Measurements from ENCODE around the gene ULK3.

The ULK3 gene

DNA sequence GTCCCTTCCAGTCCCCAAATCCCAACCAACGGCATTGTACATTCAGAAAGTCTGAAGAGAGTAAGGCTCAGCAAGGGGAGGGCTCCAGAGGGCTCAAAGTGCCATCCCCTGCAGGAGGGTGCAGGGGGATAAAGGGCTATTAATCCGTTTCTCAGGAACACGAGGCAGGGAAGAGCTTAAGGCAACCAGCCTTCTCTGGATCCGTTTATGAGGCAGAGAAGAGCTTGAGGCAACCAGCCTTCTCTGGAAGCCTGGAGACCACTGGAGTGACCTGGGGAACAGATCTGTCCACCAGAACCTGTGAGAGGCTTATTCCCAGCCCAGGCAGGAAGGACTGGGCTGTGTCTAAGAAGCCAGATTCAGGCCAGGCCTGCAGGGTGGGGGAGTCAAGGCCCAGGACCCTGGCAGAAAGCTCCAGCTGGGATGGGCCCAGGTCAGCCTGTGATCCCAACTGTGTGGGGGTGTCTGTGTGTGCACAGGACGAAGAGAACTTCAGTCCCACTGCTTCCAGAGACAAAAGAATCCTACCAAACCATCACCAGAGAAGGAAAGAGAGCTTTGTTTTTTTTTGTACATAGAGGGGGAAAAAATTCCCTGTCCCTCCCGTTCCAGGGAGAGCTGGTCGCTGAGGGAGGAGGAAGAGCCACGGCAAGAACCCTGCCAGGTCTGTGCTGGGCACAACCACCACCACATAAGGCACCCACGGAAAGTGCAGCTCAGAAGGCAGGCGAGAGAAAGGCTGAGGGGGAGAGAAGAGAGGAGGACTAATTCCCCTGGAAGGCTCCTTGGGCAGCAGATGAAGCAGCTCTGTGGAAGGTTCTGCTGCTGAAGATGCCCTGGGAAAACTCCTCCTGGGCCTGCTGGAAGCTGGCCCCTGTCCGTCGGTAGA, 1.6 kb upstream of the ULK3 start:
- peaks cover 8% of the 10 kb centered on the region for H3K4me1 ChIP-seq (ENCODE audit: control insufficient read depth, insufficient read depth, low read length)
- H3K27me3 ChIP-seq (ENCODE audit: control insufficient read depth, insufficient read depth, low read length), result no peaks in the 10 kb centered on the region
- no peak overlapping the region for H3K9ac ChIP-seq (ENCODE audit: low read length)
- no peak overlapping the region for H3K27ac ChIP-seq (ENCODE audit: low read depth, low read length)
- peaks cover 13% of the 10 kb centered on the region for H3K36me3 ChIP-seq (ENCODE audit: control insufficient read depth, insufficient read depth, low read length)
- H3K4me3 ChIP-seq (ENCODE audit: low read length), result no peak overlapping the region

- peaks cover 15% of the 10 kb centered on the region for H3K36me3 ChIP-seq (ENCODE audit: control insufficient read depth, insufficient read depth, low read length)
- peak overlapping the region; percentile 66 for H3K4me3 ChIP-seq (ENCODE audit: low read length)
- peak overlapping the region; percentile 39 for H3K9ac ChIP-seq (ENCODE audit: low read length)
- peak overlapping the region; percentile 83 for H3K27ac ChIP-seq (ENCODE audit: low read depth, low read length)
- H3K27me3 ChIP-seq (ENCODE audit: control insufficient read depth, insufficient read depth, low read length), result no peaks in the 10 kb centered on the region
- peaks cover 8% of the 10 kb centered on the region for H3K4me1 ChIP-seq (ENCODE audit: control insufficient read depth, insufficient read depth, low read length)
Observed at GRCh38 chr15:74843891-74844299, 939 bp upstream of the ULK3 start.

- peaks cover 13% of the 10 kb centered on the region for H3K36me3 ChIP-seq (ENCODE audit: control insufficient read depth, insufficient read depth, low read length)
- H3K4me3 ChIP-seq (ENCODE audit: low read length), result peak overlapping the region; percentile 66
- H3K27me3 ChIP-seq (ENCODE audit: control insufficient read depth, insufficient read depth, low read length), result no peaks in the 10 kb centered on the region
- H3K4me1 ChIP-seq (ENCODE audit: control insufficient read depth, insufficient read depth, low read length), result peaks cover 8% of the 10 kb centered on the region
- peak overlapping the region; percentile 83 for H3K27ac ChIP-seq (ENCODE audit: low read depth, low read length)
- peak overlapping the region; percentile 39 for H3K9ac ChIP-seq (ENCODE audit: low read length)
Observed at GRCh38 chr15:74843445-74843828, 481 bp upstream of the ULK3 start.

- no peak overlapping the region for H3K27ac ChIP-seq (ENCODE audit: low read depth, low read length)
- peaks cover 4% of the 10 kb centered on the region for H3K36me3 ChIP-seq (ENCODE audit: control insufficient read depth, insufficient read depth, low read length)
- H3K4me3 ChIP-seq (ENCODE audit: low read length), result peak overlapping the region; percentile 95
- no peaks in the 10 kb centered on the region for H3K27me3 ChIP-seq (ENCODE audit: control insufficient read depth, insufficient read depth, low read length)
- peak overlapping the region; percentile 78 for H3K9ac ChIP-seq (ENCODE audit: low read length)
- H3K4me1 ChIP-seq (ENCODE audit: control insufficient read depth, insufficient read depth, low read length), result peaks cover 8% of the 10 kb centered on the region
Observed at GRCh38 chr15:74841891-74842373, 1.0 kb downstream of the ULK3 start.

DNA sequence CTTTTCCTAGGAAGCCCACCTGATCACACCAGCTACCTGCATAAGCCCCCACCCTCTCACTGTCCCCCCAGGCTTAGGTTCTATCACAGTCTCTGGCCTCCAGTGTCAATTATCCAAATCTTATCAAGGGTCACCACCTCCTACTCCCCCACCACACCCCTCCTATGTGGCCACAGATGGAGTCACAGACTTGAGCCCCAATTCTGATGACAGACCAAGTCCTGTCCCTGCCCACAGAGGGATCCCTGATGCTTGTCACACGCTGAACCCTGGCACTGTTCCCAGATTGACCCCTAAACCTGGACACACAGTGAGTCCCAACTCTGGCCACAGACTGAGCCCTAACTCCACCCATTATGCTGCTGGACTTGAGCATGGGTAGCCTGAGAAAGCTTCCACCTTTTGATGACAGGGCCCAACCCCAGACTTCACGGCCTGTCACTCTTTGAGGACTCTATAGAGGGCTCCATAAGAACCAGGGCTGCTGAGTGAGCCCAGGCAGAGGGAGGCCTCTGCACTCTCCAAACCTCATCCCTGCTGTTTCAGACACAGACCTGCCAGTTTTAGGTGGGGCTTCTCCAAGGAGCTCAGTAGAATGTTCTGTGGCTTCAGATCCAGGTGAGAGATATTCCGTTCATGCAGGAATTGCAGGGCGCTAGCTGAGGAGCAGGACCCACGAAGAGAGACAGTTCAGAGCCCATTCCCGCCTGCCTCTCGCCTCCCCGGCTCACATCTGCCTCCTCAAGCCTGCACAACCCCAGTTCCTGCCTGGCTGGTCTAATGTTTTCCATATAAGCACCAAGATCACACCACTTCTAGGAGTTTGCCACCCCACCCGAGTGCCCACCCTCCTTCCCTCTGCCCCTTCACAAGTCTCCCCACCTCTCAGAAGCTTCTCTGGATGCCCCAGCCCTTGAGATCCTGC, 1.8 kb downstream of the ULK3 start:
- H3K9ac ChIP-seq (ENCODE audit: low read length), result no peak overlapping the region
- no peaks in the 10 kb centered on the region for H3K27me3 ChIP-seq (ENCODE audit: control insufficient read depth, insufficient read depth, low read length)
- H3K4me3 ChIP-seq (ENCODE audit: low read length), result no peak overlapping the region
- peaks cover 8% of the 10 kb centered on the region for H3K4me1 ChIP-seq (ENCODE audit: control insufficient read depth, insufficient read depth, low read length)
- H3K36me3 ChIP-seq (ENCODE audit: control insufficient read depth, insufficient read depth, low read length), result peaks cover 4% of the 10 kb centered on the region
- no peak overlapping the region for H3K27ac ChIP-seq (ENCODE audit: low read depth, low read length)

DNA sequence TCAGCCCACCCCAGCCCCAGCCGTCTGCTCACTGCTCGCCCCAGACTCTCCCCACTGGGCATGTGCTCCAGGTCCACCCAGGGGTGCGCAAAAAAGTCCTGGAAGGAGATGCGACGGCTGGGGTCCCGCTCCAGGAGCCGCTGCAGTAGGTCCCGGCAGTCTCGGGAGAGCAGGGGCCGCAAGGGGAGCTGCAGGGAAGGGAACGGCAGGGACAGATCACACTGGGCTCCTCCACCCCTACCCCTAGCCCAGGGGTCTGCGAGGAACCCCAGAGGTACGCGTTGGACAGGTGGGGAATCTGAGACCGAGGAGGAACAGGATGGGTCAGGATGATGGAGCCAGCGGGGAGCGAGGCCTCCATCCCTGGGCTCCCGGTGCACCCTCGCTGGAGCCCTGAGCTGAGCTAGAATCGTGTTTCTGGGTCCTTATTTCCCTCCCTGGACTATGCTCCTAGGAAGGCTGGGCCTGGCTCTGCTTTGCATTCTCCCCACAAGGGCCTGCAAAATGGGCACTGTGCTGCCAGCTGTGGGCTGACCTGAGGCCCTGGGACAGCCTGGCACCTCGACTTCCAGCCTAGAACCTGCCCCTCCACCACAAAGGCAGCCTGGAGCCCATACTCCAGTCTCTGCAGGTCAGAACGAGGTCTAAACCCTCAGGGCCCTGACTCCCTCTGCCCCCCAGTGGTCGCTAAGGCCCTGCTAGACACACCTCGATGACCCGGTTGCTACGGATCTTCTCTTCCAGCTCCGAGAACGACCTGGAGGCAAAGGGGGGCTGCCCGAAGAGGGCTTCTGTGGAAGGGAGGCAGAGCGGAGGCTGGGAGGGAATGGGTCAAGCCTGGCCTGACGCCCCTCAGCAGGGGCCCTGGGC, 3.2 kb downstream of the ULK3 start:
- no peaks in the 10 kb centered on the region for H3K27me3 ChIP-seq (ENCODE audit: control insufficient read depth, insufficient read depth, low read length)
- no peak overlapping the region for H3K9ac ChIP-seq (ENCODE audit: low read length)
- peaks cover 8% of the 10 kb centered on the region for H3K4me1 ChIP-seq (ENCODE audit: control insufficient read depth, insufficient read depth, low read length)
- no peak overlapping the region for H3K4me3 ChIP-seq (ENCODE audit: low read length)
- H3K27ac ChIP-seq (ENCODE audit: low read depth, low read length), result no peak overlapping the region
- peaks cover 4% of the 10 kb centered on the region for H3K36me3 ChIP-seq (ENCODE audit: control insufficient read depth, insufficient read depth, low read length)

- H3K27ac ChIP-seq (ENCODE audit: low read depth, low read length), result no peak overlapping the region
- peaks cover 8% of the 10 kb centered on the region for H3K4me1 ChIP-seq (ENCODE audit: control insufficient read depth, insufficient read depth, low read length)
- no peak overlapping the region for H3K4me3 ChIP-seq (ENCODE audit: low read length)
- H3K9ac ChIP-seq (ENCODE audit: low read length), result no peak overlapping the region
- peaks cover 4% of the 10 kb centered on the region for H3K36me3 ChIP-seq (ENCODE audit: control insufficient read depth, insufficient read depth, low read length)
- no peaks in the 10 kb centered on the region for H3K27me3 ChIP-seq (ENCODE audit: control insufficient read depth, insufficient read depth, low read length)
Observed at GRCh38 chr15:74838746-74839525, 4.0 kb downstream of the ULK3 start.

- no peak overlapping the region for H3K4me3 ChIP-seq (ENCODE audit: low read length)
- peaks cover 3% of the 10 kb centered on the region for H3K4me1 ChIP-seq (ENCODE audit: control insufficient read depth, insufficient read depth, low read length)
- H3K27me3 ChIP-seq (ENCODE audit: control insufficient read depth, insufficient read depth, low read length), result no peaks in the 10 kb centered on the region
- H3K9ac ChIP-seq (ENCODE audit: low read length), result no peak overlapping the region
- H3K27ac ChIP-seq (ENCODE audit: low read depth, low read length), result no peak overlapping the region
- peaks cover 4% of the 10 kb centered on the region for H3K36me3 ChIP-seq (ENCODE audit: control insufficient read depth, insufficient read depth, low read length)
Observed at GRCh38 chr15:74838137-74838516, 4.8 kb downstream of the ULK3 start.

- Histone ChIP-seq H3K27ac (ENCODE audit: low read depth, low read length) (no peak overlapping the region), H3K4me1 (ENCODE audit: control insufficient read depth, insufficient read depth, low read length) (peaks cover 3% of the 10 kb centered on the region), H3K36me3 (ENCODE audit: control insufficient read depth, insufficient read depth, low read length) (peaks cover 4% of the 10 kb centered on the region), H3K4me3 (ENCODE audit: low read length) (no peak overlapping the region), H3K9ac (ENCODE audit: low read length) (no peak overlapping the region), H3K27me3 (ENCODE audit: control insufficient read depth, insufficient read depth, low read length) (no peaks in the 10 kb centered on the region)
Observed at GRCh38 chr15:74837482-74838136, 5.3 kb downstream of the ULK3 start.

GRCh38 chr15:74836846-74837245, 6.1 kb downstream of the ULK3 start:
- Histone ChIP-seq H3K36me3 (ENCODE audit: control insufficient read depth, insufficient read depth, low read length) (peaks cover 4% of the 10 kb centered on the region), H3K4me1 (ENCODE audit: control insufficient read depth, insufficient read depth, low read length) (no peaks in the 10 kb centered on the region), H3K4me3 (ENCODE audit: low read length) (no peak overlapping the region), H3K9ac (ENCODE audit: low read length) (no peak overlapping the region), H3K27me3 (ENCODE audit: control insufficient read depth, insufficient read depth, low read length) (no peaks in the 10 kb centered on the region), H3K27ac (ENCODE audit: low read depth, low read length) (no peak overlapping the region)

DNA sequence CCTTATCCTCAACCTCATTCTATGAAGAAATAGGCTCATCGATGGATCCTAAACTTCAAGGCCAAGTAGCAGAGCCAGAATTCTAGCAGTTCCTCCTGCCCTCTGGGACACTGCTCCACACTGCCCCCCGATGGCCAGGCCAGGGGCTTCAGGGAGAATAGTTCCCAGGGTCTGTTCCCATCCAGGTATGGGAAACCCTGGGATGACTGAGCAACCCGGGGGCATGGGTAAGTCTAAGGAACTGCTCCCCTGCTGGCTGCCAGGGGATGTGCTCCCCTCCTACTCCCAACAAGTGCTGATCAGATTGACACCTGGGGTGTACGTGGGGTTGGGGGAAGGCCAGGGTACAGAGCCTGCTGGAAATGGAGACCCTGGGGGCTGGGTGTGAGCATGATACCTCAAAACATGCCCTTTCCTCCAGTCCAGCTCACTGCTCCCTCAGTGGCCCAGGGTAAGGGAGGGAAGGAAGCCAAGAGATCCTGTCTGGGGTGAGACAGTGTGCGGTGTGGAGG, 7.6 kb downstream of the ULK3 start:
- Histone ChIP-seq H3K9ac (ENCODE audit: low read length) (no peak overlapping the region), H3K4me3 (ENCODE audit: low read length) (no peak overlapping the region), H3K27me3 (ENCODE audit: control insufficient read depth, insufficient read depth, low read length) (no peaks in the 10 kb centered on the region), H3K4me1 (ENCODE audit: control insufficient read depth, insufficient read depth, low read length) (no peaks in the 10 kb centered on the region), H3K27ac (ENCODE audit: low read depth, low read length) (no peak overlapping the region), H3K36me3 (ENCODE audit: control insufficient read depth, insufficient read depth, low read length) (peaks cover 4% of the 10 kb centered on the region)
